Liver (tissue), 3 donors: ENCODE data around the gene TSR2.
A peak's percentile ranks its signal among the peaks of the same experiment; 100 is the strongest.

ENCODE experiments used
- ATF3 ChIP-seq: IDR thresholded peaks from 2 replicates; pipeline ENCODE4 v1.6.1; 2016; ENCODE audit warnings: antibody characterized with exemption
- TF ChIP-seq, protein P1 (sequence below): fragments of 150-350 bp; IDR thresholded peaks from 2 replicates; pipeline ENCODE4 v1.5.1; 2017; ENCODE audit warnings: improper control_type of control experiment, low read depth, low read length; ENCODE audit not compliant: missing input control
- donor health status: healthy.
- donor health status: healthy.

DNA sequence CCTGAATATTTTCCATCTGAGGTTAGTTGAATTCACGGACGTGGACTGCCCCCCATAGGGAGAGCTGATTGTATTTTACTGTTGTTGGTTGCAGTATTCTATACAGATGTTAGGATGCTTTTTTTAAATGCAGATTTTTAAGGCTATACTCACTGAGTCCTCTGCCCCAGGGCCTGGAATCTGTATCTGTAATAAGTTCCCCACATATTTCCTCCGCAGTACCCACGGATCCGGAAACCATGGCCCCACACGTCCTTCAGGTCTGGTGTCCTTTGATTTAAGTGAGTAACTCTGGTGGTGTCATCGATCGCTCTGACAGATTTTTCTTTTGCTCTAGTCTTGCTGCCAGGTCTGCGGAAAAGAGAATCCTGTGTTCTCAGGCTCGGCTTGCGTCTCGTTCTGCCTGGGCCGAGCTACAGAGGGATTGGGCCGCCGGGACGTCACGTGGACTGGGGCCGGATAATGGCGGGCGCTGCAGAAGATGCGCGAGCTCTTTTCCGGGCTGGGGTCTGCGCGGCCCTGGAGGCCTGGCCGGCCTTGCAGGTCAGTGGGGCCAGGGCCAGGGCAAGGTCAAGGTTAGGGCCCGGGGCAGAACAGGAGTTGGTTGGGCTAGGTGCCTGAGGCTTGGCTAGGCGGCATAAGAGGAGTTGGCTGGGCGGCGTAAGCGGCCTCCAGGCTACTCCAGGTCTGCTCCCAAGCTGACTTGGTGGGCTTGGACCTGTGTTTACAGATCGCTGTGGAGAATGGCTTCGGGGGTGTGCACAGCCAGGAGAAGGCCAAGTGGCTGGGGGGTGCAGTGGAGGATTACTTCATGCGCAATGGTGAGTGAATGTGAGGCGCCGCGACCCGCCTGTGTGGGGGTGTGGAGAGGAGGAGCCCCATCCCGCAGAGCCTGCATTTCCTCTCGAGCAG, at the start of gene TSR2:
- TF ChIP-seq, protein P1, sequence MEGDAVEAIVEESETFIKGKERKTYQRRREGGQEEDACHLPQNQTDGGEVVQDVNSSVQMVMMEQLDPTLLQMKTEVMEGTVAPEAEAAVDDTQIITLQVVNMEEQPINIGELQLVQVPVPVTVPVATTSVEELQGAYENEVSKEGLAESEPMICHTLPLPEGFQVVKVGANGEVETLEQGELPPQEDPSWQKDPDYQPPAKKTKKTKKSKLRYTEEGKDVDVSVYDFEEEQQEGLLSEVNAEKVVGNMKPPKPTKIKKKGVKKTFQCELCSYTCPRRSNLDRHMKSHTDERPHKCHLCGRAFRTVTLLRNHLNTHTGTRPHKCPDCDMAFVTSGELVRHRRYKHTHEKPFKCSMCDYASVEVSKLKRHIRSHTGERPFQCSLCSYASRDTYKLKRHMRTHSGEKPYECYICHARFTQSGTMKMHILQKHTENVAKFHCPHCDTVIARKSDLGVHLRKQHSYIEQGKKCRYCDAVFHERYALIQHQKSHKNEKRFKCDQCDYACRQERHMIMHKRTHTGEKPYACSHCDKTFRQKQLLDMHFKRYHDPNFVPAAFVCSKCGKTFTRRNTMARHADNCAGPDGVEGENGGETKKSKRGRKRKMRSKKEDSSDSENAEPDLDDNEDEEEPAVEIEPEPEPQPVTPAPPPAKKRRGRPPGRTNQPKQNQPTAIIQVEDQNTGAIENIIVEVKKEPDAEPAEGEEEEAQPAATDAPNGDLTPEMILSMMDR, result peak; percentile 29
- no peak for TF ChIP-seq ATF3
